Mammary epithelial cell (primary cell): ENCODE results near the gene SNAP47.

ENCODE experiments used
- EZH2 ChIP-seq: IDR thresholded peaks from 2 replicates; pipeline ENCODE4 v1.6.1; 2012; ENCODE audit warnings: low read length, inconsistent platforms, borderline replicate concordance
- TF ChIP-seq, protein P1 (sequence below), 2 donors: IDR thresholded peaks in 1 of 2; conservative IDR thresholded peaks in 1 of 2; 2 replicates each; pipeline ENCODE4 v1.5.1; 2011 to 2012; ENCODE audit warnings: inconsistent platforms in 2 of 2, low read length in 2 of 2, mild to moderate bottlenecking in 2 of 2, control low read depth in 1 of 2, low read depth in 1 of 2; ENCODE audit not compliant: insufficient read depth in 1 of 2; ENCODE audit errors: extremely low read depth in 1 of 2

DNA sequence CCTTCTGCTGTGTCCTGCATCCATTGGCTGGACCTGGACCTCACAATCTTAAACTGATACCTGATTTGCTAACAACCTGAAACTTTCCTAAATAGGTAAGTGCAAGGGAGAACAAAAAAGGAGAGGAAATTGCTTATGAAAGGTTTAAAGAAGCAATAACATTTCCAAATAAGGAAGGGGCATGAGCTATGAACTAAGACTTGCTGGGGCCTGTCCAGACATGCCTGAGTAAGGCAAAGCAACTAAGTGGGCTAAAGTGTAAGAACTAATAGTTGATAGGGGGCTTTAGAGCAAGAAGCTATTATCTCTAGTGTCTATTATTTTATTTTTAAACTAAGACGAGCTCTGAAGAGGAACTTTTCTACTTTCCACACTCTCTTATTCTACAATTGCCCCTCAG, 11.8 kb upstream of the SNAP47 start:
- TF ChIP-seq, protein P1, sequence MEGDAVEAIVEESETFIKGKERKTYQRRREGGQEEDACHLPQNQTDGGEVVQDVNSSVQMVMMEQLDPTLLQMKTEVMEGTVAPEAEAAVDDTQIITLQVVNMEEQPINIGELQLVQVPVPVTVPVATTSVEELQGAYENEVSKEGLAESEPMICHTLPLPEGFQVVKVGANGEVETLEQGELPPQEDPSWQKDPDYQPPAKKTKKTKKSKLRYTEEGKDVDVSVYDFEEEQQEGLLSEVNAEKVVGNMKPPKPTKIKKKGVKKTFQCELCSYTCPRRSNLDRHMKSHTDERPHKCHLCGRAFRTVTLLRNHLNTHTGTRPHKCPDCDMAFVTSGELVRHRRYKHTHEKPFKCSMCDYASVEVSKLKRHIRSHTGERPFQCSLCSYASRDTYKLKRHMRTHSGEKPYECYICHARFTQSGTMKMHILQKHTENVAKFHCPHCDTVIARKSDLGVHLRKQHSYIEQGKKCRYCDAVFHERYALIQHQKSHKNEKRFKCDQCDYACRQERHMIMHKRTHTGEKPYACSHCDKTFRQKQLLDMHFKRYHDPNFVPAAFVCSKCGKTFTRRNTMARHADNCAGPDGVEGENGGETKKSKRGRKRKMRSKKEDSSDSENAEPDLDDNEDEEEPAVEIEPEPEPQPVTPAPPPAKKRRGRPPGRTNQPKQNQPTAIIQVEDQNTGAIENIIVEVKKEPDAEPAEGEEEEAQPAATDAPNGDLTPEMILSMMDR (conservative IDR thresholded peaks at IDR 0.05 in 1 of 2, IDR thresholded peaks at IDR 0.05 in 1 of 2; ENCODE audit: extremely low read depth in 1 of 2, insufficient read depth in 1 of 2, low read depth in 1 of 2, low read length in 2 of 2), result no peak
- no peak for TF ChIP-seq EZH2
